Parathyroid adenoma (tissue), 2 donors: ENCODE measurements around the gene SOAT2.

Experiments
- H2AFZ ChIP-seq: fragments of 300-600 bp; sonication (generic); one replicate; pipeline ENCODE4 v1.7.0; 2017; ENCODE audit warnings: antibody characterized with exemption, mild to moderate bottlenecking
- H3K27ac ChIP-seq: fragments of 300-600 bp; sonication (generic); one replicate; pipeline ENCODE4 v1.7.0; 2017
- H3K27me3 ChIP-seq: fragments of 300-600 bp; sonication (generic); one replicate; pipeline ENCODE4 v1.7.0; 2017; ENCODE audit warnings: low read length; ENCODE audit not compliant: control insufficient read depth, insufficient read depth
- H3K36me3 ChIP-seq: fragments of 300-600 bp; sonication (generic); one replicate; pipeline ENCODE4 v1.7.0; 2017; ENCODE audit warnings: low read length; ENCODE audit not compliant: control insufficient read depth, insufficient read depth
- H3K4me1 ChIP-seq: fragments of 300-600 bp; sonication (generic); one replicate; pipeline ENCODE4 v1.7.0; 2017; ENCODE audit warnings: control low read depth
- H3K4me2 ChIP-seq: fragments of 300-600 bp; sonication (generic); one replicate; pipeline ENCODE4 v1.7.0; 2017; ENCODE audit warnings: low read length
- H3K4me3 ChIP-seq: fragments of 300-600 bp; sonication (generic); one replicate; pipeline ENCODE4 v1.7.0; 2017; ENCODE audit warnings: low read depth, low read length
- H3K79me2 ChIP-seq: fragments of 300-600 bp; sonication (generic); one replicate; pipeline ENCODE4 v1.7.0; 2017; ENCODE audit warnings: control low read depth
- H3K9ac ChIP-seq: fragments of 300-600 bp; sonication (generic); one replicate; pipeline ENCODE4 v1.7.0; 2017; ENCODE audit warnings: mild to moderate bottlenecking
- H3K9me3 ChIP-seq: fragments of 300-600 bp; sonication (generic); one replicate; pipeline ENCODE4 v1.7.0; 2017; ENCODE audit warnings: low read length; ENCODE audit not compliant: control insufficient read depth
- CTCF ChIP-seq: fragments of 300-600 bp; sonication (generic); IDR thresholded peaks from one replicate; pipeline ENCODE4 v1.7.0; 2017; ENCODE audit warnings: antibody characterized with exemption, mild to moderate bottlenecking
- donor health status: primary hyperparathyroidism.

SOAT2 gene

GRCh38 chr12:53078425-53079225 lies 24.7 kb upstream of the SOAT2 start:
- H3K36me3 ChIP-seq, result no peaks in the 10 kb centered on the region
- peak overlapping the region; percentile 55 for H3K9ac ChIP-seq
- H3K4me2 ChIP-seq, result peak overlapping the region; percentile 80
- no peaks in the 10 kb centered on the region for H3K79me2 ChIP-seq
- no peaks in the 10 kb centered on the region for H3K9me3 ChIP-seq
- H2AFZ ChIP-seq, result peak overlapping the region; percentile 87
- TF ChIP-seq CTCF, result no peak
- peak overlapping the region; percentile 62 for H3K4me3 ChIP-seq
- peaks cover 7% of the 10 kb centered on the region for H3K4me1 ChIP-seq
- H3K27me3 ChIP-seq, result no peaks in the 10 kb centered on the region
- peak overlapping the region; percentile 80 for H3K27ac ChIP-seq

DNA sequence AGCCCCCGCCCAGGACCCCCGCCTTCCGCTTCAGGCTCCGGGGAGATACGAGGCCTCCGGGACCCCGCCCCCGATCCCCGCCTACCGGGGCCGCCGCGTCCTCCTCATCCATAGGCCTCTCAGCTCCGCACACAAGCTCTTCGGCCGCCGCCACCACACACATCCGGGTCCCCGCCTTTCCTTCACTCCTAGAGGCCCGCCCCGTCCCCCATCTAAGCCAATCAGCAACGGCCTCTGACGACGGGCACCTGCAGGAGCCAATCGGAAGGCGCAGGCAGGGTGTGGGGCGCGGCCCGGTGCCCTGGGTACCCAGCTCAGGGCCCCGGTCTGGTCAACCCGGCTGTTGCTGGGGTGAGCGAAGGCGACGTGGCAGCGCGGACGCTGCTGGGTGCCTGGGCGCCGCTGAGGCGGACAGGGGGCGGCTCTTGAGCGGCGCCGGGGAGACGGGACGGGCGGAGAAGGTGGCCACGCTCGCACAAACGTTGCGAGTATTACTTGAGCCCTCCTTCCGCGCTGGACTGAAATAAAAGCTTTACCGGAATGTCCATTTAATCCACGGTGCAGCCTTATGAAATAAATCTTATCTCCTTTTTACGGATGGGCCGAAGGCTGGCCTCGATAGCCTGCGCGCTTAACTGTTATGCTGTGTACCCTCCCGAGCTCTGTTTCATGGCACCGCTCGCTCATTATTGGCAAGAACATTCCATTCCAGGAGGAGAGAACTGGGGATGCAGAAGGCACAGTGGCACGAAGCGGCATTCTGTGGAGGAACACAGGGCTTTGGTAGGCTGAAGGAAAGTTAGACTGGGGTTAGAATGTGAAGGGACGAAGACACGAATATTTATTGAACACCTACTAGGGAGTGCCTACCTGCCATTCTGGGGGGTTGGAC lies 23.8 kb upstream of the SOAT2 start, which contains the start of gene SPRYD3:
SPRYD3 (minus strand) TSS at position 165 of the 892 bp plus-strand sequence; CDS start at position 108, 57 bp downstream.
- H3K27ac ChIP-seq, result peak within 1 kb of the TSS; percentile 80
- no peaks in the 10 kb centered on the region for H3K36me3 ChIP-seq
- no peak for TF ChIP-seq CTCF
- peak within 1 kb of the TSS; percentile 55 for H3K9ac ChIP-seq
- peak within 1 kb of the TSS; percentile 87 for H2AFZ ChIP-seq
- H3K79me2 ChIP-seq, result no peaks in the 10 kb centered on the region
- H3K4me1 ChIP-seq, result peaks cover 7% of the 10 kb centered on the region
- H3K9me3 ChIP-seq, result no peaks in the 10 kb centered on the region
- H3K4me3 ChIP-seq, result peak within 1 kb of the TSS; percentile 62
- H3K27me3 ChIP-seq, result no peaks in the 10 kb centered on the region
- peak within 1 kb of the TSS; percentile 80 for H3K4me2 ChIP-seq

DNA sequence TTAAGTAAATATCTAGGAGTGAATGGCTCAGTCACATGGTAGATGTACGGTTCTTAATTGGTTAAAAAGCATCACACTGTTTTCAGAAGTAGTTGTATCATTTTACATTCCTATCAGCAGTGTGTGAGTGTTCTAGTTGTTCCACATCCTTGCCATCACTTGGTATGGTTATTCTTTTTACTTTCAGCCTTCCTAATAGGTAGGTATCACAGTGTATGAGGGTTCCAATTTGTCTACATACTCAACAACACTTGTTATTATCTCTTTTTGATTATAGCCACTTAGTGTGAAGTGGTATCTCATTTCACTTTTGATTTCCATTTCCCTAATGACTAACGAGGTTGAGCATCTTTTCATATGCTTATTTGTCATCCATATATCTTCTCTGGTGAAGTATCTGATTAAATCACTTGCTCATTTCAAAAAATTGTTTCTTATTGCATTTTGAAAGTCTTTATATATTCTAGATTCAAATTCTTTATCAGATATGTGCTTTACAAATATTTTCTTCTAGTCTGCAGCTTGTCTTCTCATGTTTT lies 20.6 kb upstream of the SOAT2 start:
- H2AFZ ChIP-seq, result no peak overlapping the region
- H3K9ac ChIP-seq, result no peak overlapping the region
- no peak overlapping the region for H3K4me3 ChIP-seq
- H3K27ac ChIP-seq, result no peak overlapping the region
- no peaks in the 10 kb centered on the region for H3K27me3 ChIP-seq
- no peaks in the 10 kb centered on the region for H3K79me2 ChIP-seq
- H3K4me1 ChIP-seq, result peaks cover 7% of the 10 kb centered on the region
- no peak for TF ChIP-seq CTCF
- no peaks in the 10 kb centered on the region for H3K9me3 ChIP-seq
- no peak overlapping the region for H3K4me2 ChIP-seq
- no peaks in the 10 kb centered on the region for H3K36me3 ChIP-seq

DNA sequence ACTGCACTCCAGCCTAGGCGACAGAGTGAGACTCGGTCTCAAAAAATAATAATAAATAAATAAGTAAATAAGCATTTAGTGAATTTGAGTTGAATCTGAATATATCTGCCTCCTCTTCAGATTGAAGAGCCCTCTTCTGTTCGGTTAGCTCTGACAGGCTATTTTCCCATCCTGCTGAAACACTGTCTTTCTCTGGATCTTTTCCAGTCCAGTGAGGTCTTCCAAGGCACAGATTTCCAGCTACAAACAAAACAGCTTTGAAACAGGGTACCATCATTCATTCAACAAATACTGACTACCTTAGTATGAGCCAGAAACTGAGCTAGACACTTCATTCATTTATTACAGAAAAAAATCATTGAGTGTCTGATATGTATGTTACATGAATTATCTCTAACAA lies 16.9 kb upstream of the SOAT2 start:
- Histone ChIP-seq H3K27ac (no peak overlapping the region), H3K9me3 (no peaks in the 10 kb centered on the region), H3K36me3 (no peaks in the 10 kb centered on the region), H3K9ac (no peak overlapping the region), H2AFZ (no peak overlapping the region), H3K79me2 (no peaks in the 10 kb centered on the region), H3K27me3 (no peaks in the 10 kb centered on the region), H3K4me2 (no peak overlapping the region), H3K4me1 (no peaks in the 10 kb centered on the region), H3K4me3 (no peak overlapping the region)
- TF ChIP-seq CTCF, result no peak
